GM12875 (cell line): Measurements from ENCODE around the gene APBA3.

Experiments used
- H3K4me3 ChIP-seq: one replicate; pipeline ENCODE4 v1.5.1; 2011; ENCODE audit warnings: low read depth, low read length, control low read depth
- CTCF ChIP-seq: IDR thresholded peaks from 2 replicates; pipeline ENCODE4 v1.5.1; 2011; ENCODE audit warnings: low read depth, mild to moderate bottlenecking, control low read depth, inconsistent platforms, low read length, moderate library complexity, borderline replicate concordance; ENCODE audit not compliant: insufficient read depth

The APBA3 gene

GRCh38 chr19:3796358-3796757 lies 34.9 kb upstream of the APBA3 start:
- TF ChIP-seq CTCF: no peak
- no peak overlapping the region for H3K4me3 ChIP-seq

GRCh38 chr19:3793799-3794198 lies 32.3 kb upstream of the APBA3 start:
- TF ChIP-seq CTCF: no peak
- no peak overlapping the region for H3K4me3 ChIP-seq

GRCh38 chr19:3792114-3792513 lies 30.6 kb upstream of the APBA3 start:
- TF ChIP-seq CTCF: no peak
- no peak overlapping the region for H3K4me3 ChIP-seq

- no peak overlapping the region for H3K4me3 ChIP-seq
- no peak for TF ChIP-seq CTCF
These were observed 29.4 kb upstream of the APBA3 start for GRCh38 chr19:3790941-3791340.

- TF ChIP-seq CTCF: no peak
- H3K4me3 ChIP-seq: no peak overlapping the region
These were observed 28.8 kb upstream of the APBA3 start for GRCh38 chr19:3790209-3790734.

- no peak overlapping the region for H3K4me3 ChIP-seq
- no peak for TF ChIP-seq CTCF
These were observed 27.7 kb upstream of the APBA3 start for GRCh38 chr19:3788996-3789778.
